Loucy (cell line): ENCODE measurements around the gene ANKRD34A.

Source experiments
- H2AFZ ChIP-seq: fragments of 200-600 bp; sonication (generic); 2 replicates; pipeline ENCODE4 v1.6.0; 2016; ENCODE audit warnings: antibody characterized with exemption, mild to moderate bottlenecking, low read length, moderate library complexity
- H3F3A ChIP-seq: fragments of 200-600 bp; 2 replicates; pipeline ENCODE4 v1.6.0; 2016; ENCODE audit warnings: antibody characterized with exemption, low read depth, mild to moderate bottlenecking
- H3K27me3 ChIP-seq: fragments of 200-600 bp; sonication (generic); 2 replicates; pipeline ENCODE4 v1.6.1; 2014; ENCODE audit warnings: low read length, mild to moderate bottlenecking; ENCODE audit not compliant: insufficient read depth, poor library complexity, severe bottlenecking
- H3K36me3 ChIP-seq: fragments of 200-600 bp; sonication (generic); 2 replicates; pipeline ENCODE4 v1.6.1; 2016; ENCODE audit warnings: low read length; ENCODE audit not compliant: insufficient read depth
- H3K4me1 ChIP-seq: fragments of 200-600 bp; sonication (generic); 2 replicates; pipeline ENCODE4 v1.5.1; 2014; ENCODE audit warnings: low read length, mild to moderate bottlenecking; ENCODE audit not compliant: insufficient read depth, poor library complexity, severe bottlenecking
- H3K4me2 ChIP-seq: fragments of 200-600 bp; sonication (generic); 2 replicates; pipeline ENCODE4 v1.6.0; 2014; ENCODE audit warnings: antibody characterized with exemption, low read length, low read depth, mild to moderate bottlenecking; ENCODE audit not compliant: poor library complexity, severe bottlenecking
- H3K4me3 ChIP-seq: fragments of 200-600 bp; sonication (generic); 2 replicates; pipeline ENCODE4 v1.5.1; 2014; ENCODE audit warnings: low read length, mild to moderate bottlenecking, mixed read lengths; ENCODE audit not compliant: poor library complexity, severe bottlenecking
- H3K79me2 ChIP-seq: fragments of 200-600 bp; sonication (generic); 2 replicates; pipeline ENCODE4 v1.6.1; 2014; ENCODE audit warnings: low read length; ENCODE audit not compliant: insufficient read depth
- H3K9ac ChIP-seq: fragments of 200-600 bp; sonication (generic); 2 replicates; pipeline ENCODE4 v1.6.0; 2014; ENCODE audit warnings: mild to moderate bottlenecking, low read depth, low read length, moderate library complexity; ENCODE audit not compliant: poor library complexity, severe bottlenecking
- H3K9me2 ChIP-seq: fragments of 200-600 bp; sonication (generic); replicated peaks from 2 replicates; pipeline ENCODE4 v1.6.1; 2016; ENCODE audit warnings: low read depth, low read length, mixed read lengths
- H3K9me3 ChIP-seq: fragments of 200-600 bp; sonication (generic); 2 replicates; pipeline ENCODE4 v1.6.1; 2014; ENCODE audit warnings: mild to moderate bottlenecking, antibody characterized with exemption, low read length, low read depth; ENCODE audit not compliant: insufficient read depth
- H4K20me1 ChIP-seq: fragments of 200-600 bp; sonication (generic); 2 replicates; pipeline ENCODE4 v1.6.0; 2014; ENCODE audit warnings: antibody characterized with exemption, low read length, mild to moderate bottlenecking; ENCODE audit not compliant: insufficient read depth, poor library complexity, severe bottlenecking
- EZH2phosphoT487 ChIP-seq: fragments of 200-600 bp; IDR thresholded peaks from 2 replicates; pipeline ENCODE4 v1.6.1; 2018; ENCODE audit warnings: antibody characterized with exemption, mild to moderate bottlenecking, moderate library complexity, borderline replicate concordance
- TF ChIP-seq, protein P1 (sequence below): fragments of 200-600 bp; sonication (generic); conservative IDR thresholded peaks from 2 replicates; pipeline ENCODE4 v1.5.1; 2014; ENCODE audit warnings: mild to moderate bottlenecking, antibody characterized with exemption, low read length

The ANKRD34A gene

DNA sequence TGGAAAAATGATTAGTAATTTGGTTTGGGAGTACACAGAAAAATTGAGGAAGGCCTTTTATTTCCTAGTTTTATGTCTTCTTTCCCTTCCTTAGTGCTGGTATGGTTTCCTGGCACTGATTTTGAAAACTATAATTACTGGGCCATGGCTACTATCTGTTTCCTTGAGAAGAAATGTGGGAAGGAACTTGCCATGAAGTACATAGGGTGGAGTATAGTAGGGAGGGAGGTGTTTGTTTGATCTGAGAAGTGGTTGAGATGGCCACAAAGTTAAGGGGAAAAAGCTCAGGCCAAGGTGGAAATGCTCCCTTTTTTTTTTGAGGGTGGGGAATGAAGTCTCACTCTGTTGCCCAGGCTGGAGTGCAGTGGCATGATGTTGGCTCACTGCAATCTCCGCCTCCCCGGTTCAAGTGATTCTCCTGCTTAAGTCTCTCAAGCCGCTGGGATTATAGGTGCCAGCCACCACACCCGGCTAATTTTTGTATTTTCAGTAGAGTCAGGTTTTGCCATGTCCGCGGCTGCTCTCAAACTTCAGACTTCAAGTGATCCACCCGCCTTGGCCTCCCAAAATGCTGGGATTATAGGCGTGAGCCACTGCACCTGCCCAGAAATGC, 45.9 kb upstream of the ANKRD34A start:
- Histone ChIP-seq H4K20me1 (no peaks in the 10 kb centered on the region), H3K4me2 (no peak overlapping the region), H3K9me3 (no peaks in the 10 kb centered on the region), H3K36me3 (no peaks in the 10 kb centered on the region), H3K79me2 (no peaks in the 10 kb centered on the region), H3F3A (no peaks in the 10 kb centered on the region), H3K4me3 (no peak overlapping the region), H3K9ac (no peak overlapping the region), H3K9me2 (no peaks in the 10 kb centered on the region), H3K4me1 (no peaks in the 10 kb centered on the region), H2AFZ (no peak overlapping the region), H3K27me3 (no peaks in the 10 kb centered on the region)
- TF ChIP-seq, protein P1, sequence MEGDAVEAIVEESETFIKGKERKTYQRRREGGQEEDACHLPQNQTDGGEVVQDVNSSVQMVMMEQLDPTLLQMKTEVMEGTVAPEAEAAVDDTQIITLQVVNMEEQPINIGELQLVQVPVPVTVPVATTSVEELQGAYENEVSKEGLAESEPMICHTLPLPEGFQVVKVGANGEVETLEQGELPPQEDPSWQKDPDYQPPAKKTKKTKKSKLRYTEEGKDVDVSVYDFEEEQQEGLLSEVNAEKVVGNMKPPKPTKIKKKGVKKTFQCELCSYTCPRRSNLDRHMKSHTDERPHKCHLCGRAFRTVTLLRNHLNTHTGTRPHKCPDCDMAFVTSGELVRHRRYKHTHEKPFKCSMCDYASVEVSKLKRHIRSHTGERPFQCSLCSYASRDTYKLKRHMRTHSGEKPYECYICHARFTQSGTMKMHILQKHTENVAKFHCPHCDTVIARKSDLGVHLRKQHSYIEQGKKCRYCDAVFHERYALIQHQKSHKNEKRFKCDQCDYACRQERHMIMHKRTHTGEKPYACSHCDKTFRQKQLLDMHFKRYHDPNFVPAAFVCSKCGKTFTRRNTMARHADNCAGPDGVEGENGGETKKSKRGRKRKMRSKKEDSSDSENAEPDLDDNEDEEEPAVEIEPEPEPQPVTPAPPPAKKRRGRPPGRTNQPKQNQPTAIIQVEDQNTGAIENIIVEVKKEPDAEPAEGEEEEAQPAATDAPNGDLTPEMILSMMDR, result no peak
- no peak for TF ChIP-seq EZH2phosphoT487

DNA sequence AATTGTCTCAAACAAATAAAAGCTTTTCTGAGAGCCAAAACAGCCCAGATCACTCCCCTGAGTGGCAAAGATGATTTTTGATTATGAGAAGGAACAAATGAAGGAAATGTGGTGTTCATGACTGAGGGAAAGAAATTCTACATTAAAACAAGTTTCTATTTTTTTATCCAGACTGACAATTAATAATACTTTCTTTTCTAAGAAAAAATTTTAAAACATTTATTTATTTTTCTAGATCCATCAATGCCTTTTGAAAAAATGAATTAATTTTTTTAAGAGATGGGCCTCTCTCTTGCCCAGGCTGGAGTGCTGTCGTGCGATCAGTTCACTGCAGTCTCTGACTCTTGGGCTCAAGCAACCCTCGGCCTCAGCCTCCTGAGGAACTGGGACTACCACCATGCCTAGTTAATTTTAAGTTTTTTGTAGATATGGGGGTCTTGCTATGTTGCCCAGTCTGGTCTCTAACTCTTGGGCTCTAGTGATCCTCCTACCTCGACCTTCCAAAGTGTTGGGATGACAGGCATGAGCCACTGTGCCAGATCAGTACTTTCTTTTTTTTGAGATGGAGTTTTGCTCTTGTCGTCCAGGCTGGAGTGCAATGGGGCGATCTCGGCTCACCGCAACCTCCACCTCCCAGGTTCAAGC, 43.2 kb upstream of the ANKRD34A start:
- H3K9me3 ChIP-seq, result no peaks in the 10 kb centered on the region
- no peak overlapping the region for H2AFZ ChIP-seq
- no peaks in the 10 kb centered on the region for H3K4me1 ChIP-seq
- TF ChIP-seq, protein P1, result no peak
- TF ChIP-seq EZH2phosphoT487, result no peak
- H4K20me1 ChIP-seq, result no peaks in the 10 kb centered on the region
- no peaks in the 10 kb centered on the region for H3K27me3 ChIP-seq
- peak overlapping the region; percentile 39 for H3K9ac ChIP-seq
- H3K79me2 ChIP-seq, result no peaks in the 10 kb centered on the region
- H3K4me2 ChIP-seq, result no peak overlapping the region
- H3K9me2 ChIP-seq, result no peaks in the 10 kb centered on the region
- no peak overlapping the region for H3K4me3 ChIP-seq
- H3K36me3 ChIP-seq, result no peaks in the 10 kb centered on the region
- H3F3A ChIP-seq, result no peaks in the 10 kb centered on the region

DNA sequence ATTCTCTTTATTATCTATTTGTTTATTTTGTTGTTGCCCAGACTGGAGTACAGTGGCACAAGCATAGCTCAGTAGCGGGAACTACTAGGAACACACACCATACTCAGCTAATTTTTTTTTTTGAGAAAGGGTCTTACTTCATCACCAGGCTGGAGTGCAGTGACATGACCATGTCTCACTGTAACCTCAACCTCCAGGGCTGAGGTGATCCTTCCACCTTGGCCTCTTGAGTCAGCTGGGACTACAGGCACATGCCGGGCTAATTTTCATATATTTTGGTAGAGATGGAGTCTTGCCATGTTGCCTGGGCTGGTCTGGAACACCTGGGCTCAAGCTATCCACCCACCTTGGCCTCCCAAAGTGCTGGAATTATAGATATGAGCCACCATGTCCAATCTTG, 37.3 kb upstream of the ANKRD34A start:
- no peaks in the 10 kb centered on the region for H3K27me3 ChIP-seq
- no peak overlapping the region for H3K4me2 ChIP-seq
- H3K36me3 ChIP-seq, result no peaks in the 10 kb centered on the region
- no peak overlapping the region for H3K4me3 ChIP-seq
- H4K20me1 ChIP-seq, result no peaks in the 10 kb centered on the region
- H3K79me2 ChIP-seq, result peaks cover 4% of the 10 kb centered on the region; the same call in 1 of the 2 replicates
- H2AFZ ChIP-seq, result no peak overlapping the region
- no peak for TF ChIP-seq EZH2phosphoT487
- TF ChIP-seq, protein P1, result no peak
- H3K9ac ChIP-seq, result no peak overlapping the region
- no peaks in the 10 kb centered on the region for H3K9me2 ChIP-seq
- H3K4me1 ChIP-seq, result peaks cover 21% of the 10 kb centered on the region
- H3K9me3 ChIP-seq, result no peaks in the 10 kb centered on the region
- 0 out of 2 replicates have a peak, but pooled peaks cover 4% of the 10 kb centered on the region for H3F3A ChIP-seq
